Nephron (organoid): ENCODE measurements around the gene SMTNL2.
"Not testable (repeated sequence)": the region's sequence is repeated elsewhere in the genome, so short reads cannot be mapped to it uniquely, and the experiment has no call there.

Experiments used
- H3K27ac Mint-ChIP-seq, 3 experiments: 2 replicates each; pipeline ENCODE4 v1.8.0; 2020; ENCODE audit warnings: mixed read lengths in 3 of 3, mild to moderate bottlenecking in 2 of 3, moderate library complexity in 1 of 3
- H3K27me3 Mint-ChIP-seq: 2 replicates; pipeline ENCODE4 v1.8.0; 2021; ENCODE audit warnings: low read depth, mild to moderate bottlenecking, moderate library complexity, mixed read lengths
- H3K36me3 Mint-ChIP-seq: 2 replicates; pipeline ENCODE4 v1.8.0; 2020; ENCODE audit warnings: low read depth, mixed read lengths
- H3K4me1 Mint-ChIP-seq: 2 replicates; pipeline ENCODE4 v1.8.0; 2020; ENCODE audit warnings: mixed read lengths
- H3K4me3 Mint-ChIP-seq, 3 experiments: 2 replicates each; pipeline ENCODE4 v1.8.0; 2020; ENCODE audit warnings: mild to moderate bottlenecking in 3 of 3, mixed read lengths in 3 of 3, moderate library complexity in 2 of 3
- H3K9me3 Mint-ChIP-seq: 2 replicates; pipeline ENCODE4 v1.8.0; 2020; ENCODE audit warnings: mixed read lengths
- CTCF ChIP-seq, 3 experiments: fragments of 200-600 bp; sonication (generic); IDR thresholded peaks; one replicate each; pipeline ENCODE4 v1.5.0; 2021; ENCODE audit warnings: antibody characterized with exemption in 3 of 3; ENCODE audit not compliant: unreplicated experiment in 3 of 3

The SMTNL2 gene

GRCh38 chr17:4642286-4642685 is 58.0 kb downstream of the SMTNL2 start:
- Mint-ChIP-seq H3K27me3 (peaks cover 80% of the 10 kb centered on the region), H3K4me1 (peaks cover 29% of the 10 kb centered on the region), H3K9me3 (peaks cover 4% of the 10 kb centered on the region), H3K27ac (no peak overlapping the region), H3K36me3 (no peaks in the 10 kb centered on the region), H3K4me3 (peak overlapping the region; percentile 45 to 50 (median 45))
- TF ChIP-seq CTCF (IDR thresholded peaks at IDR 0.05; ENCODE audit: unreplicated experiment in 3 of 3), result no peak

- peaks cover 2% of the 10 kb centered on the region for H3K9me3 Mint-ChIP-seq
- peak overlapping the region in 1 of 3 experiments; percentile 50 for H3K27ac Mint-ChIP-seq
- H3K36me3 Mint-ChIP-seq, result no peaks in the 10 kb centered on the region
- peaks cover 74% of the 10 kb centered on the region for H3K27me3 Mint-ChIP-seq
- H3K4me1 Mint-ChIP-seq, result peaks cover 29% of the 10 kb centered on the region
- H3K4me3 Mint-ChIP-seq, result peak overlapping the region in 1 of 3 experiments; percentile 21
- no peak for TF ChIP-seq CTCF (IDR thresholded peaks at IDR 0.05; ENCODE audit: unreplicated experiment in 3 of 3)
These were observed 59.3 kb downstream of the SMTNL2 start for GRCh38 chr17:4643676-4644075.

GRCh38 chr17:4645642-4646041 is 61.3 kb downstream of the SMTNL2 start:
- Mint-ChIP-seq H3K4me3 (no peak overlapping the region), H3K9me3 (peaks cover 2% of the 10 kb centered on the region), H3K36me3 (no peaks in the 10 kb centered on the region), H3K27ac (no peak overlapping the region), H3K27me3 (peaks cover 60% of the 10 kb centered on the region), H3K4me1 (peaks cover 27% of the 10 kb centered on the region)
- no peak for TF ChIP-seq CTCF (IDR thresholded peaks at IDR 0.05; ENCODE audit: unreplicated experiment in 3 of 3)

- TF ChIP-seq CTCF (IDR thresholded peaks at IDR 0.05; ENCODE audit: unreplicated experiment in 3 of 3), result no peak
- peaks cover 2% of the 10 kb centered on the region for H3K9me3 Mint-ChIP-seq
- H3K27ac Mint-ChIP-seq, result no peak overlapping the region
- no peak overlapping the region for H3K4me3 Mint-ChIP-seq
- no peaks in the 10 kb centered on the region for H3K36me3 Mint-ChIP-seq
- peaks cover 4% of the 10 kb centered on the region for H3K4me1 Mint-ChIP-seq
- peaks cover 33% of the 10 kb centered on the region for H3K27me3 Mint-ChIP-seq
These were observed 64.4 kb downstream of the SMTNL2 start for GRCh38 chr17:4648741-4649140.

GRCh38 chr17:4652997-4653396 is 68.7 kb downstream of the SMTNL2 start:
- H3K4me3 Mint-ChIP-seq, result no peak overlapping the region
- H3K27me3 Mint-ChIP-seq, result peaks cover 10% of the 10 kb centered on the region
- H3K4me1 Mint-ChIP-seq, result no peaks in the 10 kb centered on the region
- no peaks in the 10 kb centered on the region for H3K9me3 Mint-ChIP-seq
- TF ChIP-seq CTCF (IDR thresholded peaks at IDR 0.05; ENCODE audit: unreplicated experiment in 3 of 3), result no peak
- H3K36me3 Mint-ChIP-seq, result no peaks in the 10 kb centered on the region
- H3K27ac Mint-ChIP-seq, result no peak overlapping the region

GRCh38 chr17:4655933-4656332 is 71.6 kb downstream of the SMTNL2 start:
- H3K27ac Mint-ChIP-seq, H3K4me3 Mint-ChIP-seq, H3K27me3 Mint-ChIP-seq, H3K9me3 Mint-ChIP-seq, H3K4me1 Mint-ChIP-seq, H3K36me3 Mint-ChIP-seq: not testable (repeated sequence)
